Adrenal gland (tissue), 12 donors: Measurements from ENCODE around the gene PQBP1. TPM values are rescaled to one million over a fixed set of nuclear protein-coding genes. Genes with fewer than 3 reads are reported as not detected.

Experiments
- DNase-seq, 7 donors: peaks; one replicate each; pipeline ENCODE4 v3.0.0-alpha.2; 2019 to 2020
- H3K27ac ChIP-seq, 5 donors: fragments of 200-600 bp; sonication (generic) in 4 of 5; 1 replicate in 3 of 5; 2 replicates in 2 of 5; pipeline versions ENCODE4 v1.5.1 to v1.8.0; 2016 to 2020; ENCODE audit warnings: mild to moderate bottlenecking in 1 of 5
- H3K27me3 ChIP-seq: fragments of 200-600 bp; 2 replicates; pipeline ENCODE4 v1.8.0; 2021
- H3K36me3 ChIP-seq, 2 donors: fragments of 200-600 bp; replicated peaks in 1 of 2; 1 replicate in 1 of 2; 2 replicates in 1 of 2; pipeline versions ENCODE4 v1.5.1 to v1.8.0; 2018 to 2022
- H3K4me1 ChIP-seq, 2 donors: fragments of 200-600 bp; replicated peaks in 1 of 2; 1 replicate in 1 of 2; 2 replicates in 1 of 2; pipeline versions ENCODE4 v1.5.1 to v1.8.0; 2018 to 2021
- H3K4me3 ChIP-seq, 4 donors: fragments of 200-600 bp; sonication (generic) in 3 of 4; one replicate each; pipeline ENCODE4 v1.5.1; 2016 to 2018
- H3K9me3 ChIP-seq, 3 donors: fragments of 200-600 bp; sonication (generic) in 1 of 3; replicated peaks in 1 of 3; 1 replicate in 2 of 3; 2 replicates in 1 of 3; pipeline versions ENCODE4 v1.5.1 to v1.8.0; 2016 to 2021
- CTCF ChIP-seq, 6 experiments: fragments of 450-650 bp in 4 of 6; fragments of 200-600 bp in 2 of 6; sonication (generic) in 1 of 6; IDR thresholded peaks; 1 replicate in 5 of 6; 2 replicates in 1 of 6; pipeline versions ENCODE4 v1.5.1 to v1.8.0; 2016 to 2021; ENCODE audit warnings: antibody characterized with exemption in 6 of 6, mild to moderate bottlenecking in 2 of 6, moderate library complexity in 1 of 6
- POLR2A ChIP-seq, 2 donors: fragments of 450-650 bp; IDR thresholded peaks; one replicate each; pipeline ENCODE4 v1.6.1; 2017; ENCODE audit warnings: antibody characterized with exemption in 2 of 2, mild to moderate bottlenecking in 2 of 2, moderate library complexity in 1 of 2
- WGBS, 4 donors: extraction: QIAGEN DNeasy Blood & Tissue Kit in 2 of 4; methylation state at CpG; one replicate each; pipeline versions ENCODE4 v1.1.5 to v1.1.7; 2013 to 2017; 5-methylcytosine and 5-hydroxymethylcytosine counted together
- intact Hi-C, 2 donors: fragments of 100-400 bp; cut with DNase I; formaldehyde crosslinking; loops; one replicate each; pipeline versions ENCODE4 v1.14.1 to v1.15.0; 2022 to 2023
- polyA plus RNA-seq, 3 donors: library from polyadenylated mRNA; stranded (reverse); fragments of 200-250 nt in 2 of 3; fragments of 350-450 nt in 1 of 3; fragmentation: Illumina TruSeq in 1 of 3; extraction: RNeasy Lipid Tissue Mini Kit (QIAGEN cat#74804) in 1 of 3; gene quantifications; one replicate each; pipeline ENCODE4 v1.2.3, GENCODE V29; 2013 to 2014
- total RNA-seq, 9 donors: library from RNA; depleted of rRNA in 4 of 9; stranded (reverse); fragments of >200 nt in 4 of 9; fragments of 120-200 nt in 1 of 9; fragmentation: NEBNext Ultra II Directional in 1 of 9; extraction: Animal tissue kit (Norgen Biotek cat#: 25700) in 1 of 9; gene quantifications; one replicate each; pipeline versions ENCODE4 v1.1.0 to v1.2.4, GENCODE V29; 2013 to 2023
- donor health status: healthy with polysubstance abuse.
- donor health status: Bipolar disorder and iron deficiency.
- donor health status: DM: yes; HTN: yes; CAD: no.
- donor health status: DM: no; HTN: no; CAD: no.
- donor health status: DM: no; HTN: no; CAD: no.
- donor health status: DM: yes; HTN: yes; CAD: no.

The PQBP1 gene
- total and polyA plus RNA-seq, 12 donors = 53.1 to 316 (median 94.6) TPM

- DNase-seq = no peak
- Histone ChIP-seq H3K4me3 (no peak overlapping the region), H3K36me3 (no peaks in the 10 kb centered on the region), H3K4me1 (peaks cover 0 to 5% of the 10 kb centered on the region in 2 donors), H3K27me3 (no peaks in the 10 kb centered on the region), H3K9me3 (no peaks in the 10 kb centered on the region), H3K27ac (no peak overlapping the region)
- intact Hi-C loops = no loop called here
- 84 to 94% (median 88%) methylated on average over 2 to 5 of the region's 5 CpGs for WGBS, 4 donors
- TF ChIP-seq POLR2A (IDR thresholded peaks at IDR 0.05) (no peak), CTCF (IDR thresholded peaks at IDR 0.05) (no peak)
These were observed 16.1 kb downstream of the PQBP1 start for GRCh38 chrX:48913605-48914366.

- Histone ChIP-seq H3K4me3 (no peak overlapping the region), H3K9me3 (no peaks in the 10 kb centered on the region), H3K36me3 (no peaks in the 10 kb centered on the region), H3K27me3 (no peaks in the 10 kb centered on the region), H3K27ac (no peak overlapping the region), H3K4me1 (peaks cover 0 to 10% of the 10 kb centered on the region in 2 donors)
- TF ChIP-seq POLR2A (IDR thresholded peaks at IDR 0.05) (no peak), CTCF (IDR thresholded peaks at IDR 0.05) (no peak)
- DNase-seq = no peak
- intact Hi-C loops = no loop called here
- 72 to 88% (median 86%) methylated on average over 5 to 13 of the region's 13 CpGs for whole genome bisulfite sequencing, 4 donors
These were observed 17.1 kb downstream of the PQBP1 start for GRCh38 chrX:48914593-48915493.

GRCh38 chrX:48917139-48918001 is 19.6 kb downstream of the PQBP1 start:
- Histone ChIP-seq H3K27me3 (no peaks in the 10 kb centered on the region), H3K4me1 (peaks cover 0 to 8% of the 10 kb centered on the region in 2 donors), H3K9me3 (no peaks in the 10 kb centered on the region), H3K36me3 (peaks cover 0 to 3% of the 10 kb centered on the region in 2 donors), H3K4me3 (no peak overlapping the region), H3K27ac (peak overlapping the region in 3 of 5 donors; percentile 19 to 83 (median 76))
- intact Hi-C loops = no loop called here
- DNase-seq = peak; percentile 86 to 97 (median 92)
- WGBS, 4 donors = 17 to 58% (median 43%) methylated on average over 5 to 27 of the region's 27 CpGs
- TF ChIP-seq POLR2A (IDR thresholded peaks at IDR 0.05) (peak in 1 of 2 donors; percentile 45), CTCF (IDR thresholded peaks at IDR 0.05) (peak; percentile 87 to 96 (median 92))
